ENCODE results near the gene MED27.

Gene MED27

GRCh38 chr9:131965841-131966240 is 113.8 kb downstream of the MED27 start:
- no peak for DNase-seq (ENCODE audit: low read depth in 2 of 2)

DNA sequence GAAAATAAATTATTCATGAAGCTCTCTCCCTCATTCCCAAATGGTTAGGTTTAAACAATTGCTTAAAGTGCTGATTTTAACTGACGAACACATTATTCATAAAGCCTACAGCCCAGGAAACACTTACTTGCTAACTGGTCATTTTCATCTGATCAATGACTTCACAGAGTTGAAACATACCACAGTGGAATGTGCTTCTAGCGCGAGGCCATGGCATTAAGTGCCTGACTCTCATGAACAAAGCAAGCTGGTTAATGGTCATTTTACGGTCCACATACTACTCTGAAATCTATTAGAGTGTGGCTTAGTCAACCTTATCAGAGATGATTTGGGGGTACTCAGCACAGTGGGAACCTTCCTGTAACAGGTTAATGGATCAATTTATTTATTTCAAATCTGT is 114.6 kb downstream of the MED27 start:
- DNase-seq (ENCODE audit: low read depth in 2 of 2), result no peak

DNA sequence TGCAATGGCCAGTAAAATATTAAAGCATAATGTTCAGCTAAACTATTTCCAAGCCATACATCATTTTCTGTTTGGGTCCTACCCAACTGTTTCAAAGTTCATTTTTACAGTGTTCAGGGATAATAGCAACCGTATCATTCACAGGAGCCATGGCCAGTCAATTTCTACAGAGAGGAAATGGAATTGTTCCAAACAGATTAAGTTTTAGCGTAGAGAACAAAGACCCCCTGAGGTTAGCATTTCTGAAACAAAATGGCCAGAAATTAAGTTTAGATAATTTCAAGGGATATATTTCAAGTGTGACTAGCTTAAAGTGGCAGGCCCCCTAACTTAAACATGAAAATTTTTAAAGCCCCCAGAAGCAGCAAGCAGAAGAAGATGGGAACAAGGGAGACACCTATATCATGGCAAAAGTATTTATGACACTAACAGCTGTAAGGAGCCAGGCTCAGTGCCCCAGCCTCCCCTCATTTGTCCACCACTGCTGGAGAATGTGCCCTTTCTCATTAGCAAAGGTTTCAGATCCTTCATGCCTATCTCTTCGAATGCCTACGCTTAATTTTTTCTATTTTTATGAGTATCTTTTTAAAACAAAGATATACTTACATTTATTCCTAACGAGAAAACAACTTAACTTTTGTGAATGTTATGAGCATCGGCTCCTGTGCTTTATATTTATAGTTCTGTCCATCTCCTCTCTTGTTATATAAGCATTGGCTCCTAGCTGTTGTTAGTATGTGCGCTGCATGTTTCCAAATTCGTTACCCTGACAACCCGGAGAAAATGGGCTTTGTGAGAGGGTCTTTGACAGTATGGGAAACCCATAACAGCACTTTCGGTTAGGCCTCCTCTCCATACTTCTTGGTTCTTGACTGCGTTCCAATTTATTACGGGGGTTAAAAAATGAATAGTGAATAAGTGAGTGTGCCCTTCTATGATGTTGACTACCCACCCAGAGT is 116.3 kb downstream of the MED27 start:
- no peak for DNase-seq (ENCODE audit: low read depth in 2 of 2)

- no peak for DNase-seq (ENCODE audit: low read depth in 2 of 2)
Measured at GRCh38 chr9:131961496-131961880, 118.2 kb downstream of the MED27 start.

DNA sequence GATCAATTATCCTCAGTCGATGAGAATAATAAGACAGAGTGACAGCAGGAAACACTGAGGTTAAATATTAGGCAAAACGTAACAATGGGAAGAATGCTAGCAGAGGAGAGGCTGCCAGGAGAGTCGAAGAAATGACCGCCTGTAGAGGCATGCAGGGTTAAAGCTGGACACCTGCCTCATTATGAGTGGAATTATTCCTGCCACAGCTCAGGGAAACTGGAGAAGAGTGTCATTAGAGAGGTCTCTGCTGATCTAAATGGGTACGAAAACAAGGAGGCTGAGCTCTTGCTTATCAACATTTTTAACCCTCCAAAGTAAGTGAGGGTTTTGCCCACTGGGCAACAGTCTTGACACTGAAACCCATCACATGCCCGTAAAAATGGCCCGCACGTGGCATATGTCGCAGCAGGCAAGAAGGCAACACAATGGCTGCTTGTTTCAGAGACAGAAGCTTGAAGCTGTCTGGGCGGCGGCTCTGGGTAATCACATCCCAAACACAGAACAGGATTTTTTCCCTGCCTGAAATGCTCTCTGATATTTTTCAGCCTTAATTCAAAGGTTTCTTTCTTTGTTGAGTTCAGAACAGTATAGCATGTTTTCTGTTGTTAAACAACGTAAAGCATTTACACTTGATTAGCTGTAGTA is 118.7 kb downstream of the MED27 start:
- DNase-seq (ENCODE audit: low read depth in 2 of 2), result no peak

GRCh38 chr9:131960311-131960710 is 119.4 kb downstream of the MED27 start:
- DNase-seq (ENCODE audit: low read depth in 2 of 2), result no peak

DNA sequence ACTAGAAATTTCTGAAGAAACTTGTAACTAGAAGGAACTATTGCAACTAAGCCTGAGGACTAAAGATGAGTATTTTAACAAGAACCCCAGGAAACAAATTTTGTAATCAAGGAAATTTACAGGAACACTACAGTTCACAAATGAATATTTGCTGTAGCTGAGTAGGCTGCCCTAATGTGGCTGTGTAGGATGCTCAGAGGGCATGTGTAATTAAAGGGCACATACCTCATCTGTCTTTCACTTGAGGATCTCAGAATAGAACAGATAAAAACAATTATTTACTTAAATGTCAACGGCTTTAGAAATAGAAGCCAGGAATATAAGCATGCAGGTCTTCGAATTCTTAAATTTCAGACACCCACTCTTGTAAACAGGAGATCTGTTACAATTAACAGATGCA is 119.8 kb downstream of the MED27 start:
- DNase-seq (ENCODE audit: low read depth in 2 of 2), result no peak

DNA sequence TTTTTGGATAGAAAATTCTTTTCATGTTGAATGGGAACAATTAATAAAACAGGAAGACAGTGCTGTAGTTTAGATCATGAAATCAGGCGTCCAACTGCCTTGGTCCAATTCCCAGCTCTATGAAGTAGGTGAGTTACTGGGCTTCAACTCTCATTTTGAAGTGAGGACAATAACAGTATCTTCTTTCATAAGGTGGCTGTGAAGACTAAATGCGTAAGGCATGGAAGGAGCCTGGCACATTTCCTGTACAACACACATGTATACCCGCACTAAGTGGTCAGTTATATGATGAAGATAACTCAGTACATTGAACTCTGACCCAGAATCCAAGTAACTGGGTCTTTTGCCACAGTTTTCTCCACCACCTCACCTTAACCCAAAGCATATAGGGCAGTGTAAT is 120.6 kb downstream of the MED27 start:
- no peak for DNase-seq (ENCODE audit: low read depth in 2 of 2)

DNA sequence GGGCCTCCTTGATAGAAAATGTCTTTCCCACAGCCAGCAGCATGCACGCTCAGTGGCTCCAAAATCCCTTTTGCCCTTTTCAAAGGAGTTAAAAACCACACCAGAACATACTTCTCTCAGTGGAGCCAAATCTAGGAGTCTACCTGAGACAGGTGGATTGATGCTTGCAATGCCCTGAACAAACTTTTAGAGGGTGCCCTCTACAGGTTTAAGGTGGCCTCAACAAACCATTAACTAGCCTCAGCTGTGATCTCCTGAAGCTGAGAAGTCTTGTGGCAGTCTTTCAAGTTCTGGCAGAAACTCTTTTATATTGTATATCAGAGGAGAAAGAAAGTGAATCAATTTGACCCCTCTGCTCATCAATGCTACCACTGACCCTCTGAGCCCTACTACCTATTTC is 125.4 kb downstream of the MED27 start:
- no peak for DNase-seq (ENCODE audit: low read depth in 2 of 2)

DNA sequence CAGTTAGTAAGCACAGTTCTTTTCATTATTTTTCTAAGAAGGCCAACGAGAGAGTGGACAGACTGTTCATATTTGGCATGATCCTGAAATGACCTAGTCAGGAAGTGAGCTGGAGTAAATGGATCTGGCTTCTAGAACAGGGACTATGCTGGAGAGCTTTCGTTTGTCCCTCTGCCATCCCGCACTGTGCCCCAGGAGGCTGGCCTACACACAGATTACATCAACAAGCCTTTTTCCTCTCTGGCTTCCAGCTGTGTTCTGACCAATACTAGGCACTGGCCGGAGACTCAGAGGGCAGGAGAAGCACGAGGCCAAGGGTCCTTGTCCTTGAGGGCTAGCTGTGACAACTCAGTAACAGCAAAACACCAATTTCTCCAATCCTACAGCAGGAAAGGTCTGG is 127.8 kb downstream of the MED27 start:
- DNase-seq (ENCODE audit: low read depth in 2 of 2), result no peak

DNA sequence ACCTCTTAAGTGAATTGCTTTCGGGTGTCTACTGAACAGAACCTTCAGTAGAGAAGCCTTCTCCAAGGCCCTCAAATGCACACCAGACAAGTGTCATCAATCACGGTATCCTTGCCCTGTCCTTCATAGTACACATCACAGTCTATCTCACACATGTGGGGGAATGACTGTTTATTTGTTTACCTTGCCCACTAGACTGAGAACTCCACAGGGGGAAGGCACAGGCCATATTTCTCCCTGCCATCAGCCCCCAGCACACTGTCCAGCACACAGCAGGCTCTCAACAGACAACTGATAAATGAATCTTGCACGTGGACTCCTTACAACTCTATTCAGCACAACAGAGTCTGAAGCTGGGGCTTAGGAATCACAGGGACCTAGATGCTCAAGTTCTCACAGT is 128.5 kb downstream of the MED27 start:
- DNase-seq (ENCODE audit: low read depth in 2 of 2), result no peak

GRCh38 chr9:131950487-131950886 is 129.2 kb downstream of the MED27 start:
- no peak for DNase-seq (ENCODE audit: low read depth in 2 of 2)

GRCh38 chr9:131946180-131946579 is 133.5 kb downstream of the MED27 start:
- DNase-seq (ENCODE audit: low read depth in 2 of 2), result no peak

- no peak for DNase-seq (ENCODE audit: low read depth in 2 of 2)
Measured at GRCh38 chr9:131943351-131943841, 136.3 kb downstream of the MED27 start.

DNA sequence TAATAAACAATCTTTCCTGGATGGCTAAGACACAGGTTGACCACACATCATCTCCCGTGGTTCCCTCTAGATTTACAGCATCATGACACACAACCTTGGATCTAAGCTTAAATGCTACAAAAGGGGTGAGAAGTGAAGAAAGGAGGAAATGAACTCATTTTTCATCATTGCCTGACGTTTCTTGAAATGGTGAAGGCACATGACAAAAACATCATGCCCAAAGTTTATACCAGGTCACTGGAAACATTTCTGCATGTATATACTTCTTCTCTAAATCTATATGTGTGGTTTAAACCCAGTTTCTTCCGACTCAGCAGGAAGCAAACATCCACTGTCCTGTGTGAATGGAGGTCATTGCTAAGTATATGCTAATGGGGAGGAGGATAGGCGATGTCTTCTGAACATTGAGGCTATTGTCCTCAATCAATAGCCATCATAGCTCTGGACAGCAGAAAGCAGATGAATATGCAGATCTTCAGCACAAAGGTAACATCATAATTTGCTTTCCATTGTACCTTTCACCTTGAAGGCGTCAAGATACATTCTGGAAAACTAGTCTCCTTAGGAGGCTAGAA is 137.4 kb downstream of the MED27 start:
- no peak for DNase-seq (ENCODE audit: low read depth in 2 of 2)

DNA sequence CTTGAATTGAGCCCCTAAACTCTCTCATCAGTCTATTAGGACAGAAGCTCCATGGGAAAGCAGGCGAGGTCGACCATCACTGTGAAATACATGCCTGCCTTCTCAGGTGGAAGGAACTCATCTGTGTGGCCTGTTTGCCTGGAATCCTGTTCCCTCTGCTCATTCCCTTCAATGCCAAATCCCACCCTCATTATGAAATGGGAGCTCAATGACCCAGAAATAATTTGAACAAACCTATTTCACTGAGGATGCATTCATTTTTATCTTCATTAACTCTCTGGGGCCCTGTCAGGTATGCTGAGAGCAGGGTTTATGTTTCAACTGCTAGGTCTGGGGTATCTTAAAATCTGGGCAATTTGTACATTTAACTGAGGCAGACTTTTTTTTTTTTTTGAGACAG is 142.2 kb downstream of the MED27 start:
- no peak for DNase-seq (ENCODE audit: low read depth in 2 of 2)

DNA sequence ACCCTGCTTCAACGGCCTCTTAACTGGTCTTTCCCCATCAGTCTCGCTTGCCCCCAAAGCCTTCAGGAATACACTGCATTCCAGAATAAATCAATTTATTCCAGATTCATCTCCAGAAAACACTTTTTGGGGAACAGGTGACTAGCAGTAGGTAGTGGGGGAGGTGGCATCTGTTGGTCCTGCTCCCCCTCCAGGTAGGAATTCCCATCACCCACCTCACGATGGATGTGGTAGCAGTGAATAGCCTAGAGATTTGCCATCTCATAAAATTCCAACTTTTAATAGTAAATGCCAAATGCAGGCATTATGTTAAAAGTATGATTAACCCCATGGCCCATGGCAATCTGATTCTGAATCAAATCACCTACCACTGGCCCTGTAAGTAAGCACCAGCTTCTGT is 142.7 kb downstream of the MED27 start:
- no peak for DNase-seq (ENCODE audit: low read depth in 2 of 2)

DNA sequence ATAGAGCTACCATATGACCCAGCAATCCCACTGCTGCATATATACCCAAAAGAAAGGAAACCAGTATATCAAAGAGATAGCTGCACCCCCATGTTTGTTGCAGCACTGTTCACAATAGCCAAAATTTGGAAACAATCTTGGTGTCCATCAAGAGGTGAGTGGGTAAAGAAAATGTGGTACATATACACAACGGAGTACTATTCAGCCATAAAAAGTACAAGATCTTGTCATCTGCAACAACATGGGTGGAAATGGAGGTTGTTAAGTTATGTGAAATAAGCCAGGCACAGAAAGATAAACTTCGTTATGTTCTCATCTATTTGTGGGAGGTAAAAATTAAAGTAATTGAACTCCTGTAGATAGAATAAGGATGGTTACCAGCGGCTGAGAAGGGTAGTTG is 145.0 kb downstream of the MED27 start:
- no peak for DNase-seq (ENCODE audit: low read depth in 2 of 2)

DNA sequence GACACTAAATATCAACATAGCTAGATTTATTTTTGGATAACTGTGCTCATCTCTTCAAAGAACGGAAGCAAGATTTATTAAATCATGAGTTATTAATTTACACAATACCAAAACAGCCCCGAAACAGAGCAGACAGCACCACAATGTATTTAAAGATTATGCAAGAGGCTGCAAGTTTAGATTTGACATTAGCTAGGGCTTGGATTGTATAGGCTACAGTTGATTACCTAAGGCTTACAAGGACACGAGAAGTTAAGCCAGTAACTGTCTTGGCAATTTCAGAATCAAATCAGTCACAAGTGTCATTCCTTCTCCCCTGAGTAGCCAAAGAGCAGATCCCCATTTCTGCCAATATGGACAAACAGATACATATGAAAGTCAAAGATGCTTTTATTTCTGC is 152.6 kb downstream of the MED27 start:
- DNase-seq (ENCODE audit: low read depth in 2 of 2), result no peak

DNA sequence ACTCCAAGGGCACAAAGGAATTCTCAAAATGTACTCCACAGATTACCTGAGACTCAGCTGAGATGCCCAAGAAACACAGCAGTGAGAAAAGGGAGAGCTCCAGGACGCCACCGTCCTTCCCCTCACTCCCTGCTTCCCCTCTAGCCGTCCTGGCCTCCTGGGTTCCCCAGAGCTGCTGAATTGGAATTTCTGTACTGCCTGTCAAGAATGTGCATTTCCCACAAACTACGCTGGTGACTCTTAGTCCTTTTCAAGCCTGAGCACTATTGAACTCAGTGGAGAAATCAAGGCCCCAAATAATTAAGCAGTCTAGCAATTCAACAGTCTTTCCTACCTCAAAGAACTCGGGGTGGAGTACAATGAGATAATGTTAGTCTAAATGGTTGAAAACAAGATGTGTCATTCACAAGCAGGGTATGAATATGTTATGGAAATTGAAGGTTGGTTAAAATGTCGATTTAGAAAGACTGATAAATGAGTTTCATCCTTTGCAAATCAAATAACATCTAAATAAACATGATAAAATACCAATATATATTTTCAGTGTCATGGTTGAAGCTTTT is 153.2 kb downstream of the MED27 start:
- no peak for DNase-seq (ENCODE audit: low read depth in 2 of 2)

DNA sequence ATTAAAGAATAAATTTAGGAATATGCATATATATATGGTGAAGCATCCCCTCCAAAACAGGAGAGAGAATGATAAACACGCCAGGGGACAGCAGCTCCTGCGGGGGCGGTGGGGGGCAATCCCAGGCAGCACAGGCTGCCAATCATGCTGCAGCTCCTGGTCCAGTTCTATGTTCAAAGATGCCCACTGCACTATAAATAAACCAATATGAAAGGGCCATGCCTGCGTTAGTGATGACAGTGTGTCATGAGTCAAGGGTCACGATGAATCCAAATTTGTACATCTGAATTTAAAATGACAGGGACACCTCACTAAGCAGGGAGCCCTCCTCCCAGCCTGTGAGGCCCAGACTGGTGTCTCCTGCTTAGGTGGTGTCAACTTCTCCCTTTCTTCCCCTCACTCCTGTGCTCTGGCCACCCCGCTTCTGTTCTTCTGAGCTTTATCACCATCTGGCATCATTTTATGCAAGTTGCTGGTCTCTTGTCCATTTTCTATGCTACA is 153.9 kb downstream of the MED27 start:
- DNase-seq (ENCODE audit: low read depth in 2 of 2), result no peak

DNA sequence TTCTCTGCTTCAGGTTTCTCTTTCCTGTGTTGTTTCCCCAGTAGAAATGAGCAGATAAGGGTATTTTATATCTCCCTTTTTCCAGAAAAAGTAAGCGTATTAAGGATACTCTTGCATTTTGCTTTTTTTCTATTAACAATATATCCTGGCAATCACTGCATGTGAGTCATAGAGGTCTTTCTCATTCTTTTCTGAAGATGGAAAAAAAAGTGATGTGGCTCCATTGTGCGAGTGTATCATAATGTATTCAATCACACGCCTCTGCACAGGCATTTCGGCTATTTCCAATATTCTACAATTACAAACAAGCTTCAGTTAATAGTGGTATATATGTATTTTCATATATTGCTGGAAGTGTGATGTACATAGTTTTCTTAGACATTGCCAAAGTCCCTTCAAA is 155.9 kb downstream of the MED27 start:
- DNase-seq (ENCODE audit: low read depth in 2 of 2), result no peak
